NK-92 treated with Interleukin-12 subunit alpha and Interleukin-12 subunit beta, amount 100 ng/mL, for 24 hours (cell line): ENCODE results near the gene KCNQ4.

Experiments
- DNase-seq: peaks from one replicate; lab custom pipeline; 2025; lab: John Stamatoyannopoulos, UW

Gene KCNQ4

GRCh38 chr1:40783001-40783905 lies at the start of gene KCNQ4:
TSS of gene KCNQ4 (plus strand) at chr1:40783787. CDS start at chr1:40784094, 307 bp downstream.
- DNase-seq: no peak

DNA sequence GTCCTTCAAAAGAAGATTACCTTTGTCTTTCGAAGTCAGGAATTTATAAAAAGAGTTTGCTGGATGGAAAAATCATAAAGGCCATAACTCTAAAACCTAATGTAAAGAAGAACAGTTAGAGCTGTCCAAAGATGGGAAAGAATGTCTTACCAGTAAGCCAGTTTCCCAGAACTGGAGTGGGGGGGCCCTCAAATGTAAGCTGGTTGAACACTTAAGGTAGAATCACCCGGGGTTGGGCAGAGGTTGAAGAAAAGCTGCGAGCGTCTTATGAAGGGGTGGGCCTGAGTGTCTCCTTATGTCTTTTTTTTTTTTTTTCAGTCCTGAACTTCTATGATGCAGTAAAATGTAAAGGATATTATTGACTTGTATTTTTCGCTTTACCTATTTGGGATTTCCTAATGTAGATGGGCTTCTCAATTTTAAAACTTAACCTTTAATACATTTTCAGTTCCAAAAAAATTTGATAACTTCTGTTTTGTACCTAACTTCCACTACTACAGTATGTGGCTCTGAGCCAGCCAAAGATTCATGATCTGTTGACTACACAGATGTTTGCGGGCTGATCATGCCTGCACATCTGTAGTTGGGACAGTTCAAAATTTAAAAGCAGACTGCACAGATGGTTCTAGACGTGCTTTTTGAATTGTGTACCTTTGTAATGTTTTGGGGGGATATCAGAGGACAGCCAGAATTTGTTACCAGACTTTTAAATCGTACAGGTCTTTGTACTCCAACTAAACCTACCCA lies 48.5 kb upstream of the KCNQ4 start:
- no peak for DNase-seq

DNA sequence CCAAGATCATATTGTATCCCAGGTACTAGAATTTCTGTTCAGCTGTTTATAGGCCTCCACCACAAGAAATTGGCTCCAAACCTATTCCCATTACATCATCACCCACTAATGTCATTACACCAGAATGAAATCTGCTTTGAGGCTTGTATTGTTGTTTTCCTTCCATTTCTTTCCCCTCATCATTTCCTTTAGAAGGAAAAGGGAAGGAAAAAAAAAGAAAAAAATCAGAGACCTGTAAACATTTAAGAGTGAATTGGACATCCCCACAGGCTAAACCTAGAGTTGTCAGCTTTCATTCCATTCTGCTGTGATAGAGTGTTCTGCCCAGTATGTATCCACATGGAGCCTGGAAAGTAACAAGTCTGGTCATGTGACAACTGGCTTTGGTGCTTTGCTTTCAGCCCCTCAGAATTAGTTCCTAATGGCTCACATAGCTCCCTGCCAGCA lies 47.5 kb upstream of the KCNQ4 start:
- DNase-seq: no peak

- no peak for DNase-seq
Observed at GRCh38 chr1:40738831-40739230, 44.8 kb upstream of the KCNQ4 start.

- no peak for DNase-seq
Observed at GRCh38 chr1:40739455-40740008, 44.1 kb upstream of the KCNQ4 start.

DNA sequence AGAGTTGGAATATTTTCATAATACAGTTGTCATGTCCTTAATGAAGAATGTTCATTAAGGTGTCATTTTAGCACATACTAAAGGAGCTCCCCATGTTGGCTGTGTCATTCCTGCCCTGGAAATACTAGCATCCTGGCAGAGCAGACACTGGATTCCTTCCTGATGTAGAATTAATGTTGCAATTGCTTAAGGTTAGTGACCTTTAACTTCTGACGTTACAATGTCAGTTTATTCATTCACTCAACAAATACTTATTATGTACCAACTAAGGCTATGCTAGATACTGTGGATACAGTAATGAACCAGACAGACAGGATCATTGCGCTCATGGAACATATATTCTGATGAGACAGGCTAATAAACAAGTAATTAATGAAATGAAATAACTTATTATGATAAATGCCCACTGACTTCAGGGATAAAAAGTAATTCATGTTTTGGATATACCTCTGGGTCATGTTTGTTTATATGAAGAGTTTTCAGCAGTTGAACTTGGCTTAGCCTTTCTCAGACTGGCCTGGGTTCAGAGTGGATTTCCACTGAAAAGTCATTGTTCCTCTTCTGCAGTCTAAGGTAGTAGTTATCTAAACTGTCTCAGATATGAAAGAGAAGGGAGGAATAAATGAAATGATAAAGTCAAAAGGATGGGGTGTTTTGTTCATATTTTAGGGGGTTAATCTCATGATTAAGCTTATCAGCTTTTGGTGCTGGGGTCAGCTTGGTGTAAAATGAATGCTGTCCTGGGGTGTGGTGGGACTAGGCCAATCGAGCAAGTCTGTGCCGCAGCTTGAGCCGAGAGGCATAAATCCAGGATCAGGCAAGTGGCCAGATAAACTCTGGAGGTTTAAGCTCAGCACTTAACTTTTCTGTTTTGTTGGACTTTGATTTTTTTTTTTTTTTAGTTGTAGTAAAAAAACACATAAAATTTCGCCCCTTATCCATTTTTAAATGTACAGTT lies 43.3 kb upstream of the KCNQ4 start:
- no peak for DNase-seq

- no peak for DNase-seq
Observed at GRCh38 chr1:40740997-40741736, 42.4 kb upstream of the KCNQ4 start.

DNA sequence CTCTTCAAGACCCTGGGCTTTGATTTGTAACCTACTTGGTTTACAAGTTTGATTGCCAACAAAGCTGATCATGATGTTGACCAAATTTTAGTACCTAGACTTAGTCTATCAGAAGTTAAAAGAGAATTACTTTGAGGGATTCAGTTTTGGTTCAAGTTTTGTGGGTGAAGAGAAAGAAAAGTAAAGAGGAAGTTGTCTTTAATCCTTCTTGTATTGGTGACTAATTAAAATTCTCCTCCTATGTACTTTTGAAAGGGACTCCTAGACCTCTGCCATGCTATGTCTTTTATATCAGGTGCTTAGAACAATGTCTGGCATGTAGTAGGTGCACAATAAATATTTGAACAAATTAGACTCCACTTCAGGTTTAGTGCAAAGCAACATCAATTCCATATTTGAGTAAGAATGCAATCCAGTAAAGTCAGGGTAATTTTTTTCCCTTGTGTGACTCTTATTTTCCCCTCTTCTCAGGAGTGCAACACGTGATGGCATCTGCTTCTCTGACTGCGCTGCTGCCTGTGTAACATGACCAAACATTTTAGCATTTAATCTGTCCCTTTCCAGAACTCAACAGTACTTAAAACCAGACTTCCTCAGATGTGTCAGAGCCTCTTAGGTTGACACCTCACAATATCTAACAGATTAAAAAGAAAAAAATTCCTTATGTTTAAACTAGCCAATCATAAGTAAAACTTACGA lies 41.1 kb upstream of the KCNQ4 start:
- DNase-seq: no peak

DNA sequence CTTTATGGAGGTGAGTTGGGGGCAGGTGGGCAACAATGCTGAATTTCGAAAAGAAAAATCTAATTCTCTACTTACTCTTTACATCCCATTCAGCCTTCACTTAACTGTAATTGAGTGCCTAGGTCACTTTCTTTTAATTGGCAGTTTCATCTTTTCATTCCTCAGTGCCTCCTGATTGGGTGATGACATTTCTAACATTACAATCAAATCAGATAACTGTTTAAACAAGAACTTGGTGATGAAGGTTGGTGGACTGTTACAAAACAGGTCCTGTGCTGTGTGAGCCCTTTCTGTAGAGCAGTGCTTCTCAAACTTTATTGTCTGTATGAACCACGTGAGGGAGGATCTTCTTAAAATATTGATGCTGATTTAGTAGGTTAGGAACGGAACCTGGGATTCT lies 40.1 kb upstream of the KCNQ4 start:
- no peak for DNase-seq

- no peak for DNase-seq
Observed at GRCh38 chr1:40743860-40744259, 39.7 kb upstream of the KCNQ4 start.

DNA sequence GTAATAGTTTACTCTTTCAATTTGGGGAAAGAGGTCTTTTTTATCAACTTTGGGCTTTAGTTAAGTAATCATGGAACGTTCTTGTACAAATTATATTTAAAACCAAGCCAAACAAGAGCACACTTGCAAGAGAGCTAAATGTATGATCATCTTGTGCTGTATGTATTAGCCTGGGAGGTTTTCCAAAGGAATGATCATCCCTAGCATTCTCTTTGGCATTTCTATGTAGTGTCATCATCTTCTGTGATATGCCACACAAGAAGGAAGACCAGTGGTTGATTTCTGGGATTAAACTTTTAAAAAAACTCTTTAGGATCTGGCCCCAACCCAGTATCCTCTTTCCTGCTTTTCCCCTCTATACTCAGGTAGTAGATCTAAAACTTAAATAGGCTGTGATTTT lies 38.4 kb upstream of the KCNQ4 start:
- no peak for DNase-seq

DNA sequence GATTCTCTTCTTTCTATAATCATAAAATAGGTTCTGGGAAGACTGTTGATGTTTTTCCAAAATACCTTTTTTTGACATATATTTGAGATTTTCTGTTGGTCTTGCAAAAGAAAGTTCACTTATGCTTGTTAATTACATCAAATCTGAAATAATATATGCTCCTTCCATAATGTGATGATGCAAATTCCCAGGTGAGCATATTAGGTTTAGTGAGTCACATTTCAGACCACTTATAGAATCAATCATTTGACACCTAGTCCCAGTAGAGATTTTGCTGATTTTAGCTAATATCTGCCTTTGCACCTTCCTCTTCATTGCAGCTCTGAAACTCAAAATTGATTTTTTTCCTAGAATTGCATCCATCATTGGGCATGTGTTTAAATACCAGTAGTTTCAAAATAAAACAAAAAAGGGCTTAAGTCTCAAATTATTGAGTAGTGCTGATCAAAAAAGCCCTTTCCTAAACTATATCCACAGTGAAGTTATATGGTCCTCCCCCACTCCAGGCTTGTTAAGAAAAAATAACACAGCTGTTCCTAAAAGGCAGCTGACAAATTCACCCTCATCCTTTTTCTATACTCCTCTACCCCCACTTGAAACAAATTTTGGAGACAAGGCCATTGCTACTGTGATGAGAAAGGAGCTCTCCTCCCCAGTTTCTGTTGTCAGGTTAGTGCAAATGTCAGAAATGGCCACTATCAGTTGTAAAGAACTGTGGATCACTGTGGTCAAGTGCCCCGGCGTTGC lies 37.1 kb upstream of the KCNQ4 start:
- DNase-seq: no peak

- DNase-seq: no peak
Observed at GRCh38 chr1:40748841-40749718, 34.5 kb upstream of the KCNQ4 start.

GRCh38 chr1:40749817-40750216 lies 33.8 kb upstream of the KCNQ4 start:
- no peak for DNase-seq

DNA sequence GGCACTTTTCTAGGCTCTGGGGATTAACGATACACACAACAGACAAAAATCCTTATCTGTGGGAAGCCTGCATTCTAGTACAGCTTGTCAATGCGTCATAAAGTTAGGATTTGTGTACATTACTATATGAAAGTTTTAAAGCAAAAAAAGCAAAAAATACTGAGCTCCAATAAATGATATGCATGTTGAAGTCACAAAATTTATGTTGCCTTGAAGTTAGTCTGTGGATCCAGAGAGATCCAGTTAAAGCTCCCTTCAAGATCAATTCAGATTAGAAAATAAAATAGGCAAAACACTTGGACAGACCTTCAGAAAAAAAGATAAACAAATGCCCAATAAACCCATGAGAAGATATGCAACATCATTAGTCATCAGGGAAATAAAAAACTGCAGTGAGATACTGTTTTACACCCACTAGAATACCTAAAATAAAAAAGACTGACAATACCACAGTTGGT lies 33.1 kb upstream of the KCNQ4 start:
- DNase-seq: no peak

DNA sequence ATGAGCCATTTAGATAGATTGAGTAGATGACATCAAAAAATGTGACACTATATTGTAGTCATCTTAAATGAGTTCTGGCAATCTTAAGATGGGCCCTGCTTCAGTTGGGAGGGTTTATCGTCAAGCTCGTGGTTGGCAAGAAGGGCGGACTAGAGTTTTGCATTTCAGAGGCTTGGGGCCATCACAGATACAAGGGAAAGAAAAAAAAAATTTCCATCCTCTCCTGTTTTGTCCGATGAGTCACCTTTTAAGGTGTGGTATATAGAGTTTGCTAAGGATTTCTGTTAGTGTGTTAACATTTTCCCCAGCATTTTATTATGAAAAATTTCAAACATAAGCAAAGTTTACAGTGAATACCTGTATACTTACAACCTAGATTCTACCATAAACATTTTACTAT lies 31.8 kb upstream of the KCNQ4 start:
- no peak for DNase-seq

- DNase-seq: no peak
Observed at GRCh38 chr1:40753142-40753882, 30.3 kb upstream of the KCNQ4 start.

DNA sequence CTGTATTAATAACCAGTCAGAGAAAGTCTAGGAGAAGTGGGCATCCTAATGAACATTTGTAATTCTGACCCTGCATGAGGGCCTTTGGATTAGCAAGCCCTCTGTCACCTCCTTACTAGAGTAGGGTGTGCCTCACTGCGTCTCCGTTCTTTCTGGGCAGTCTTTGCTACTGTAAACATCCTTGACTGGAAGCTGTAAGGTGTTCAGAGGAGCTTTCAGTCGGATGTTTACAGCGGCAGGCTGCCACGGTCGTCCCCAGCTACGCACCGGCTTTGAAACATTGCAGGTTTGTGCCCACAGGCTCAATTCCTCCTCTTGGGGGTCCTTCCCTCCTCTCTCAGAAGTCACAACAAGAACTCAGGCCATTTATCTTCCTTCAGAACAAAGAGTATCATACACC lies 29.4 kb upstream of the KCNQ4 start:
- no peak for DNase-seq
